Islet of Langerhans (tissue), 1 donor: Measurements from ENCODE around the gene SPIRE2.
"Not testable (repeated sequence)": the region's sequence is repeated elsewhere in the genome, so short reads cannot be mapped to it uniquely, and the experiment has no call there.

ENCODE experiments used
- FAIRE-seq: peaks from one replicate; lab custom pipeline; 2011; peaks lifted over from hg19 to GRCh38; lab: Jason Lieb, UNC

SPIRE2 gene

GRCh38 chr16:89898201-89898967 lies 70.1 kb downstream of the SPIRE2 start:
- FAIRE-seq, result no peak

DNA sequence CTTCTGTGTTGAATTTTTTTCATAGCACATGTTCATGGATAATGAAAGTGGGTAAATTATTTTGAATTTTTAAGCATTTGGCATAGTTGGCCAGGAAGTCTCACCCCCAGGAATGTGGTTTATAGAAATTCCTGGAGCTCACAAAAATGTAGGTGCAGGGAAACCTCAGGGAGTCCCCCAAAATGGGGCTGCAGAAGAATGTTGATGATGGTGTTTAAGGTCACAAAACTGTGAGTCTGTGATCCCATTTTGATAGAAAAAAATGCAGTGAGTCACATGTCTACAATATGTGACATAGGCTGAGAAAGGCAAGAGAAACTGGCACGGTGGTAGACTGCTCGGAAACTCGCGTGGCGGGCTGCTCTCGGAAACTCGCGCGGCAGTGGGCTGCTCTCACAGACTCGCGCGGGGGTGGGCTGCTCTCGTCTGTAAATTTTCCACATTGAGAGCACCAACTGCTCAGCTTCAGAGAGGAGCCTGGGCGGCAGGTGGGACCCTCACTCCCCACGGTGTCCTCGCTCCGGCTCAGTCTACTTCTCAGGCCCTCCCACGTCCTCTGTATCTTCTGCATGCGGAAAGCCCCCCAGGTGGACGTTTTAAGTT lies 71.7 kb downstream of the SPIRE2 start:
- no peak for FAIRE-seq

GRCh38 chr16:89900885-89901284 lies 72.6 kb downstream of the SPIRE2 start:
- no peak for FAIRE-seq

DNA sequence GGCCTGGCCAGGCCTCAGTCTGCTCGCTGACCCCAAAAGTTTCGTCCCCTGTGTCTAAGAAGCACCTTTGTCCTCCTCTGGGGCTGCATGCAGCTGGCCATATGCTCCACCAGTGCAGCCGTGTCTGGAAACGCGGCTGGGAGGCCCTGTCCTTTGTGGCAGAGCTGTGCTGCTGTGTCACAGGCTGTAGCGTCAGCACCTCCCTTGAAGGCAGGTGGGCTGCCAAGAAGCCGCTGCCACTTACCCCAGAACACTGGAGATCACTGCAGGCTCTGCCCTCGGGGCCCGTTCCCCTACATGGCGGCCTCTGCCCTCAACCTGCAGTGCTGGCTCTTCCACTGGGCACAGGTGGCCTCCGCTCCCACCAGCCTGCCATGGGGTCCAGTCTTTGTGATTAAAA lies 74.7 kb downstream of the SPIRE2 start:
- FAIRE-seq, result no peak

- FAIRE-seq, result no peak
These were observed 75.7 kb downstream of the SPIRE2 start for GRCh38 chr16:89903908-89904515.

DNA sequence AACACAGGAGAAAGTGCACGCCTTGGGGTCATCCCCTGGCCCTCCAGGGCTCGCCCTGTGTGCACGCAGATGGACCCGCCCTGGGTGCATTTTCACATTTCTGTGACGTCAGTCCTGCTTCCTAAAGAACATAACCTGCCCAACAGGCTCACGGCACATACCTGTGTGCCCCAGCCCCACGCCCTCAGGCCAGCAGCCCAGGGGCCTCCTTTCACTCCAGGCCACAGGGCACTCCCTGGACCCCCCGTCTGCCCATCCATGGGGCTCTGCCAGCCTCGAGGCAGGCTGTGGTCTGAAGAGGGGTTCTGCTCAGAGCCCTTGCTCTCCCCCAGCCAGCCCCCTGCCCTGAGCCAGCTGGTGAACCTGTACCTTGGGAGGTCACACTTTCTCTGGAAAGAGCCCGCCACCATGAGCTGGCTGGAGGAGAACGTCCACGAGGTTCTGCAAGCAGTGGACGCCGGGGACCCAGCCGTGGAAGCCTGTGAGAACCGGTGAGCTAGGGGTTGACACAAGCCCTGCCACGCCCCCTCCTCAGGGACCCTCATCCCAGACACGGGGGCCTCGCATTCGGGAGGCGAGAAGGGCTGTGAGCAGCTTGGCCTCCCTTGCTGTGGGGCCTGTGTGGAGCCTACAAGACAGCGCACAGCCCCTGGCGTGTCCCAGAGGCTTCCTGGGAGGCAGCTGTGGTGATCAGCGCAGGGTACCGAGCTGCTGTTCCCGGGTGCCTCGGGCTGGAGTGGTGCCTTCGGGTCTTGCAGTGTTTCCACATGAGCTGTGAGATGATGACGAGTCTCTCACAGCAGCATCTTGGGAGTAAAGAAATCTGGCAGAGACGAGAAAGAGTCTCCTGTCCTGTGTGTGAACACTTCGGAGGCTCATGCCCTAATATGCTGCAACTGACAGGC lies 76.6 kb downstream of the SPIRE2 start:
- FAIRE-seq, result no peak

DNA sequence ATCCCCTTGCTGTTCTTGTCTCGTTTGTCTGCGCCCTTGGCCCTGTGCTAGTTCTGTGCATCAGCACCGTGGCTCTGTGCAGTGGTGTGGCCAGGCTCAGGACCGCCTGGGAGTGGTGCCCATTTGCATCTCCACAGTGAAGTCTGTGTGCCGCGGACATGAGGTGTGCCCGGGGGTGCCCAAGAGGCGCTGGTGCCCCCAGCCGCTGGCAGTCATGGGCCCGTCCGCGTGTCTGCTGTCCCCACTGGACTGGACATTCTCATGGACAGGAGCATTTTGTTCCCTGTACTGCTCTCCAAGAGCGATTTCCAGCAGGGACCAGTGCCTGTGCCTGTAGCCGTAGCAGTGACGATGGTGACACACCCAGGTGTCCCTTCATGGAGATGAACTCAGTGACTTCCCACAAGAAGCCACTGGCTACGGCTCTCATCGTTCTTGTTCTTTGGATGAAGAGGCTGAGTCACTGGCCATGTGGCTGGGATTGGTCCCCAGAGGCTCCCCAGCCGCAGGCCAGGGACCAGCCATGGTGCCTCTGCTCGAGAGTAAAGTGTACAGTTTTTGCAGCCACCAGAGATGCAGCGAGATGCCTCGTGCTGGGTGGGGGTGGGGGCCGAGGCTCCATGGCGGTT lies 77.3 kb downstream of the SPIRE2 start:
- FAIRE-seq, result no peak

GRCh38 chr16:89906140-89907025 lies 78.1 kb downstream of the SPIRE2 start:
- FAIRE-seq, result no peak

DNA sequence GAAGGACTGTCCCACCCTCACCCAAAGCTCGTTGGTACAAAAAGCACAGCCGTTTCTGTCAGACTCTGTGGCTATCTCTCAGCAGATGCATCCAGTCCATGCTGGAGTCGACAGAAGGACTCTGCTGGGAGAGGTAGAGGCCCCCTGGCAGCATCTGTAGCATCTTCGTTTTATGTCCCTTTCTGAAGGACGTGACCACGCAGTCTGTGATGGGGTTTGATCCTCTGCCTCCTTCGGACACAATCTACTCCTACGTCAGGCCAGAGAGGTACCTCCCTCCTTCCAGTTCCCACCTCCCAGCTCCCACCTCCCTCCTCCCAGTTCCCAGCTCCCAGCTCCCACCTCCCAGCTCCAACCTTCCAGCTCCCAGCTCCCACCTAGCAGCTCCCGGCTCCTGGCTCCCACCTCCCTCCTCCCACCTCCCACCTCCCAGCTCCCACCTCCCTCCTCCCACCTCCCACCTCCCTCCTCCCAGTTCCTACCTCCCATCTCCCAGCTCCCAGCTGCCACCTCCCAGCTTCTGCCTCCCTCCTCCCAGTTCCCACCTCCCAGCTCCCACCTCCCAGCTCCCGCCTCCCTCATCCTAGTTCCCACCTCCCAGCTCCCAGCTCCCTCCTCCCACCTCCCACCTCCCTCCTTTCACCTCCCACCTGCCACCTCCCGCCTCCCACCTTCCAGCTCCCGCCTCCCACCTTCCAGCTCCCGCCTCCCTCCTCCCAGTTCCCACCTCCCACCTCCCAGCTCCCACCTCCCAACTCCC lies 79.0 kb downstream of the SPIRE2 start:
- FAIRE-seq, result no peak

DNA sequence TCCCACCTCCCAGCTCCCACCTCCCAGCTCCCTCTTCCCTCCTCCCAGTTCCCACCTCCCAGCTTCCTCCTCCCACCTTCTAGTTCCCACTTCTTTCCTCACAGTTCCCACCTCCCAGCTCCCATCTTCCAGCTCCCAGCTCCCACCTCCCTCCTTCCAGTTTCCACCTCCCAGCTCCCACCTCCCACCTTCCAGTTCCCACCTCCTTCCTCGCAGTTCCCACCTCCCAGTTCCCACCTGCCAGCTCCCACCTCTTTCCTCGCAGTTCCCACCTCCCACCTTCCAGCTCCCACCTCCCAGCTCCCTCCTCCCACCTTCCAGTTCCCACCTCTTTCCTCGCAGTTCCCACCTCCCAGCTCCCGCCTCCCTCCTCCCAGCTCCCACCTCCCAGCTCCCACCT lies 80.0 kb downstream of the SPIRE2 start:
- FAIRE-seq, result no peak

DNA sequence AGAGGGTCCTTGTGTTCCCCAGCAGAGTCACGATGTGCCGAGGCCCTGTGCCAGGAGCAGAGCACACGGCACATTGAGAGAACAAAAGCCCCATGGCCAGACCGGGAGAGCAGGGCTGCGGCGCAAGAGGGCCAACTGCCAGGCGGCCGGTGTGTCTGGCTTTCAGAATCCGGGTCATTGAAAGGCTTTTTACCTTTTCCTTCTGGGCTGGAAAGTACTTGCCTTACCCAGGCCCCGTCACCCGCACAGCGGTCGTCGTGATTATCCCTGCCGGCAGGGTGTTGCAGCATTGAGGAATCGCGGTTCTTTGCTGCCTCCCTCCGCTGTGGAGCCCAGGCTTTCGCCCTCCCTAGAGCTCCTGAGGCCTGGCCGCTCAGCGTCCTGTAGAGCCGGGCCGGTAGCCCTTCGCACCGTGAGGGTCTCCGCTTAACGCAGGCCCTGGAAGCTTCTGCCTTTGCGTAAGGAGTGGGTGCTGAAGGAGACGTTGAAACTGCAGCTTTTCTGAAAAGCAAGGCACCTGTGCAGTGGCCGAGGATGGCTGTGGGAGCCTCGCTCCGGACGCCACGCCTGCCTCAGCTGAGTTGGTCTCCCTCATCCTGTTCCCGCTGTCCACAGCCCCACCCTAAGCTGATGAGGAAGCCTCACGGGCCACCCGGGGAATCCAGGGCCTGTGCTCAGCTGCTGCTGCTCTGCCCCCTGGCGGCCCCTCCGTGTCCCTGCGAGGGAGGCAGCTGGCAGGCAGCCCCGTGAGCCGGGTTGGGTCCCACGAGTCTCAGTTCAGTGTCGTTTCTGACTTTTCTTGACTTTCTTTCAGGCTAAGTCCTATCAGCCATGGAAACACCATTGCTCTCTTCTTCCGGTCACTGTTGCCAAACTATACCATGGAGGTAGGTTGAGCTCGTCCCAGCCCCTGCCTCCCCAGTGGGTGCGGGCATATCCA lies 81.8 kb downstream of the SPIRE2 start:
- FAIRE-seq, result no peak

DNA sequence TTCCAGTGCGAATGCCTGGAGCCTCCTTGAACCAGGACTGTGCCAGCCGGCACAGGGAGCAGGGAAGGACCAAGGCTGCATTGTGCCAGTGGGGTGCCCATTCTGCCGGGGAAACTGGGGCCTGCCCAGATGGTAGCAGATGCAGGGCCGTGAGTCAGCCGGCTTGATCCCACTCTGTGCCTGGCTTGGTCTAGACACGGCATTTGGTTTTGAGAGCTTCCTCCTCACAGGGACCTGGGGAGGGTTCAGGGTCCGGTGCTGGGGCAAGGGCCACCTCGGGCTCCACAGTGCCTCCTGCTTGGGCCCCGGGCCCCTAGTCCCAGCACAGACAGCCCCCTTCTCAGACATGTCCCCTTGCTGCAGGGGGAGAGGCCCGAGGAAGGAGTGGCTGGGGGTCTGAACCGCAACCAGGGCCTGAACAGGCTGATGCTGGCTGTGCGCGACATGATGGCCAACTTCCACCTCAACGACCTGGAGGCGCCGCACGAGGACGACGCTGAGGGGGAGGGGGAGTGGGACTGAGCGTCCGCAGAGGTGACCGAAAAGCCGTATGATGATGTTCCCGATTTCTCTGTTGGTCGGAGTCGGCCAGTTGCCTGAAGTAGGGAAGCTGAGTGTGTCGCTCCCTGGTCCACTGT lies 82.6 kb downstream of the SPIRE2 start:
- FAIRE-seq, result no peak

DNA sequence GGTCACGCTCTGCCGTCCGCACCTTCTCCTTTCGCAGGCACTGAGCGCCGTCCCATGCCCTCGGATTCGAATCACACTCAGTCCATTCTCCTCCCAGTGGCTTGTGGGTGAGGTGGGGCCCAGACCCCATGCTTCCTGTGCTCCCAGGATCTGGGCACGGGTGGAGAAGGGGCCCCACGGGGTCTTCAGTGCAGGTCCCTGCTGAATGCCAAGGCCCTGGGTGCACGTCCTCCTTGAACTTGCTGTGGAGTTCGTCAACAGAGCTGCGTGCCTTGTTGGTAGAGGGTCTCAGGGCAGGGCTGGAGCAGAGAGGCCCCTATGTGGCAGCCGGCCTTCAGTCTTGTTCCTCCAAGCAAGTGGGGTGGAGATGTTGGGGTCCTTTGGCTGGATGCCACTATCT lies 83.1 kb downstream of the SPIRE2 start:
- FAIRE-seq, result no peak

GRCh38 chr16:89912143-89912542 lies 83.9 kb downstream of the SPIRE2 start:
- FAIRE-seq, result no peak

- no peak for FAIRE-seq
These were observed 84.4 kb downstream of the SPIRE2 start for GRCh38 chr16:89912627-89913026.

- no peak for FAIRE-seq
These were observed 85.4 kb downstream of the SPIRE2 start for GRCh38 chr16:89913408-89914387.

- FAIRE-seq, result not testable (repeated sequence)
These were observed 86.5 kb downstream of the SPIRE2 start for GRCh38 chr16:89914642-89915285.
